GM12891 (cell line): ENCODE results near the gene AFDN.

Experiments
- POLR2A ChIP-seq: IDR thresholded peaks from 2 replicates; pipeline ENCODE4 v1.6.1; 2011; ENCODE audit warnings: low read depth, low read length, control low read depth
- POLR2AphosphoS5 ChIP-seq: IDR thresholded peaks from 2 replicates; pipeline ENCODE4 v1.6.1; 2011; ENCODE audit warnings: low read depth, low read length, control low read depth
- POU2F2 ChIP-seq: IDR thresholded peaks from 2 replicates; pipeline ENCODE4 v1.6.1; 2011; ENCODE audit warnings: low read depth, mild to moderate bottlenecking, control low read depth, low read length, moderate library complexity
- SPI1 ChIP-seq: IDR thresholded peaks from 2 replicates; pipeline ENCODE4 v1.6.1; 2011; ENCODE audit warnings: low read depth, low read length, control low read depth
- TAF1 ChIP-seq: IDR thresholded peaks from 2 replicates; pipeline ENCODE4 v1.6.1; 2011; ENCODE audit warnings: low read depth, low read length, control low read depth

DNA sequence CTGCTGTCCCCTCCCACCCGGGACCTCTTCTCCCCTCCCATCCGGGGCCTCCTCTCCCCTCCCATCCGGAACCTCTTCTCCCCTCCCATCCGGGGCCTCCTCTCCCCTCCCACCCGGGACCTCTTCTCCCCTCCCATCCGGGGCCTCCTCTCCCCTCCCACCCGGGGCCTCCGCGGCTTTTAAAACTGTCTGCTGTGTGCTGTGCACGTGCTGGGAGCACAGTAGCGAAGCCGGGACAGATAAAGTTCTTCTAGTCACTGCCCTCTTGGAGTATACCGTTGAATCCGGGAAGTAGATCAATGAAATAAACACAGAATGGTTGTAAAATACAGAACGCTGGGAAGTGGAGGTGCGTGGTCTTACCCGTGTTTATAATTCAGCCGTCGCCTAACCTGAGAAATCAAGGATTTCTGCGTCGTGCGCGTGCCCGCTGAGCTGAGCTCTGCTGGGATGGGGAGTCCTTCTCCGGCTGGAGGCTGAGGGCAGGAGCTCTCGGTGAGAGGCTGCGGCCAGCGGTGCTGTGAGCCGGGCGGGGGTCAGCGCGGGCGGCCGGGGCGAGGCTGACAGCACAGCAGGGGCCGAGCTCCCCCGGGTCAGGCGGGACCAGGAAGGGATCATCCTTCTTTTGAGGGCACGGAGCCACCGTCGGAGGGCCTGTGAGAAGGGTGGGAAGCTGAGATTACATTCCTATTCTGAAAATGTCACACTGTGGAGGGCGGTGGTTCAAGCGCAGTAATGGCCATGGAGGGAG is 151.2 kb downstream of the AFDN start:
- TF ChIP-seq POLR2AphosphoS5 (no peak), POLR2A (no peak), SPI1 (no peak), POU2F2 (no peak), TAF1 (no peak)
